AG04450 (cell line): Measurements from ENCODE around the gene CDH4. TPM values are rescaled to one million over a fixed set of nuclear protein-coding genes. Genes with fewer than 3 reads are reported as not detected.

Experiments
- CTCF ChIA-PET: fragments of 300-600, 350-600 bp; formaldehyde crosslinking; extraction: SDS; loops from one replicate; lab custom pipeline; 2022; ENCODE audit warnings: antibody characterized with exemption, inconsistent platforms; lab: Charles Lee
- POLR2A ChIA-PET: fragments of 350-600 bp; formaldehyde crosslinking; extraction: SDS; loops from one replicate; lab custom pipeline; 2021; ENCODE audit warnings: antibody characterized with exemption, inconsistent platforms; lab: Yijun Ruan, JAX
- DNase-seq: peaks from one replicate; pipeline ENCODE4 v3.0.0-alpha.2; 2011; ENCODE audit warnings: low read depth, low spot score
- H3K27ac ChIP-seq: one replicate; pipeline ENCODE4 v1.5.1; 2012; ENCODE audit warnings: low read depth, low read length, control low read depth
- H3K27me3 ChIP-seq: one replicate; pipeline ENCODE4 v1.6.0; 2012; ENCODE audit warnings: low read length; ENCODE audit not compliant: control insufficient read depth, insufficient read depth
- H3K4me3 ChIP-seq: 2 replicates; pipeline ENCODE4 v1.5.1; 2011; ENCODE audit warnings: mild to moderate bottlenecking, low read depth, low read length, control low read depth
- H3K9me3 ChIP-seq: 2 replicates; pipeline ENCODE4 v1.5.1; 2012; ENCODE audit warnings: low read length; ENCODE audit not compliant: control insufficient read depth, insufficient read depth
- polyA plus RNA-seq: library from polyadenylated mRNA; depleted of rRNA; stranded (reverse); fragments of >200 nt; gene quantifications from 2 replicates; pipeline ENCODE4 v1.2.3, GENCODE V29; 2011
- TF ChIP-seq, protein P1 (sequence below): IDR thresholded peaks from 2 replicates; pipeline ENCODE4 v1.5.1; 2011; ENCODE audit warnings: low read depth, low read length, control low read depth, inconsistent platforms

Gene CDH4
- polyA plus RNA-seq, 1 experiment: 1.6 TPM

- H3K27ac ChIP-seq: no peak overlapping the region
- no peaks in the 10 kb centered on the region for H3K9me3 ChIP-seq
- no peak overlapping the region for H3K4me3 ChIP-seq
- TF ChIP-seq, protein P1, sequence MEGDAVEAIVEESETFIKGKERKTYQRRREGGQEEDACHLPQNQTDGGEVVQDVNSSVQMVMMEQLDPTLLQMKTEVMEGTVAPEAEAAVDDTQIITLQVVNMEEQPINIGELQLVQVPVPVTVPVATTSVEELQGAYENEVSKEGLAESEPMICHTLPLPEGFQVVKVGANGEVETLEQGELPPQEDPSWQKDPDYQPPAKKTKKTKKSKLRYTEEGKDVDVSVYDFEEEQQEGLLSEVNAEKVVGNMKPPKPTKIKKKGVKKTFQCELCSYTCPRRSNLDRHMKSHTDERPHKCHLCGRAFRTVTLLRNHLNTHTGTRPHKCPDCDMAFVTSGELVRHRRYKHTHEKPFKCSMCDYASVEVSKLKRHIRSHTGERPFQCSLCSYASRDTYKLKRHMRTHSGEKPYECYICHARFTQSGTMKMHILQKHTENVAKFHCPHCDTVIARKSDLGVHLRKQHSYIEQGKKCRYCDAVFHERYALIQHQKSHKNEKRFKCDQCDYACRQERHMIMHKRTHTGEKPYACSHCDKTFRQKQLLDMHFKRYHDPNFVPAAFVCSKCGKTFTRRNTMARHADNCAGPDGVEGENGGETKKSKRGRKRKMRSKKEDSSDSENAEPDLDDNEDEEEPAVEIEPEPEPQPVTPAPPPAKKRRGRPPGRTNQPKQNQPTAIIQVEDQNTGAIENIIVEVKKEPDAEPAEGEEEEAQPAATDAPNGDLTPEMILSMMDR: no peak
- DNase-seq: no peak
- ChIA-PET CTCF (interaction anchor here (0.6 to 4.4 kb wide), 3 partner anchors 11 to 45 kb away, joined by 3 to 37 read pairs (median 3); no protein-coding TSS in a partner anchor), POLR2A (no interaction called here)
- peaks cover 21% of the 10 kb centered on the region for H3K27me3 ChIP-seq
Observed at GRCh38 chr20:61217848-61218247, 34.2 kb upstream of the CDH4 start.

- H3K9me3 ChIP-seq: no peaks in the 10 kb centered on the region
- H3K4me3 ChIP-seq: no peak overlapping the region
- TF ChIP-seq, protein P1: no peak
- CTCF ChIA-PET: interaction anchor here (3.7 kb wide), 1 partner anchor 10 kb away, joined by 37 read pairs; no protein-coding TSS in a partner anchor
- no peak overlapping the region for H3K27ac ChIP-seq
- POLR2A ChIA-PET: interaction anchor here (1.8 kb wide), 1 partner anchor 33 kb away, joined by 10 read pairs; no protein-coding TSS in a partner anchor
- H3K27me3 ChIP-seq: peaks cover 17% of the 10 kb centered on the region
- no peak for DNase-seq
Observed at GRCh38 chr20:61219021-61219431, 33.0 kb upstream of the CDH4 start.

DNA sequence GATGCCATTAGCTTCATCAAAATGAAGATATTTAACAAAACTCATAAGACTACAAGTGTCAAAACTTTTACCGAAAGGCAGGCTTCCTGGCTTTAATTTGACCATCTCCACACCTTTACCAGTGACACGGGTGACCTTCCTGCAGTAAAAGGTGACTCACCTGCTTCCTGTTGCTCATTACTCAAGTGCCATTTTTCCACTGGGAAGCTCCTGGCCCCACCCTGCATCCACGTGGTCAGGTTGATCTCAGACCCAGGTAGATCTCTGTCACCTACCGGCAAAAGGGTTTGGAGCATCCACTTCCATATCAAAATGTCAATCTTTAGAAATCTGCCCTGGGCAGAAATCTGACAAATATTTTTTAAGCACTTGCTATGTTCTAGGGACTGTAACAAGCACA is 31.9 kb upstream of the CDH4 start:
- H3K27me3 ChIP-seq: peaks cover 12% of the 10 kb centered on the region
- no peak overlapping the region for H3K27ac ChIP-seq
- TF ChIP-seq, protein P1: no peak
- POLR2A ChIA-PET: interaction anchor here (1.8 kb wide), 1 partner anchor 34 kb away, joined by 10 read pairs; no protein-coding TSS in a partner anchor
- H3K9me3 ChIP-seq: no peaks in the 10 kb centered on the region
- no peak overlapping the region for H3K4me3 ChIP-seq
- DNase-seq: no peak
- CTCF ChIA-PET: interaction anchor here (3.7 kb wide), 1 partner anchor 9 kb away, joined by 37 read pairs; no protein-coding TSS in a partner anchor

- Histone ChIP-seq H3K4me3 (no peak overlapping the region), H3K27ac (no peak overlapping the region), H3K27me3 (peaks cover 12% of the 10 kb centered on the region), H3K9me3 (no peaks in the 10 kb centered on the region)
- TF ChIP-seq, protein P1: no peak
- CTCF ChIA-PET: interaction anchor here (3.7 kb wide), 1 partner anchor 8 kb away, joined by 37 read pairs; no protein-coding TSS in a partner anchor
- POLR2A ChIA-PET: no interaction called here
- DNase-seq: no peak
Observed at GRCh38 chr20:61220626-61221325, 31.3 kb upstream of the CDH4 start.

DNA sequence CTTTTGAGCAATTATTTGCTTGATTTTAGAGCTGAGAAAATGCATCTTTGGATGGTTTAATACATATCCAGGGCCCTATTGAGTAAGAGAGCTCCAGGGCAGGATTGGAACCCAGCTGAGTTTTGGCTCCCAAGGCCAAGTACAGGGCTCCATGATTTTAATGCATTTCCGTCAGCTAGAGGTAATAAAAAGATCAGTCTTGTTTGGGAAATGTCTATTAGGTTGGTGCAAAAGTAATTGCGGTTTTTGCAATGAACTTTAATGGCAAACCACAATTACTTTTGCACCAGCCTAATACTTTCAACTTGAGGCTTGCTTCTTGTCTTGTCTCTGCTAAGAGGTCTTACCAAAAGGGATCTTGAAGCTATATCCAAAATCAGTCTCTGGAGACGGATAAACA is 29.4 kb upstream of the CDH4 start:
- Histone ChIP-seq H3K27ac (no peak overlapping the region), H3K4me3 (no peak overlapping the region), H3K9me3 (no peaks in the 10 kb centered on the region), H3K27me3 (peaks cover 7% of the 10 kb centered on the region)
- DNase-seq: no peak
- TF ChIP-seq, protein P1: no peak
- CTCF ChIA-PET: no interaction called here
- POLR2A ChIA-PET: no interaction called here
